8988T (cell line): ENCODE results near the gene SUPV3L1.

ENCODE experiments used
- DNase-seq: peaks from one replicate; pipeline ENCODE4 v3.0.0; 2011

The SUPV3L1 gene

DNA sequence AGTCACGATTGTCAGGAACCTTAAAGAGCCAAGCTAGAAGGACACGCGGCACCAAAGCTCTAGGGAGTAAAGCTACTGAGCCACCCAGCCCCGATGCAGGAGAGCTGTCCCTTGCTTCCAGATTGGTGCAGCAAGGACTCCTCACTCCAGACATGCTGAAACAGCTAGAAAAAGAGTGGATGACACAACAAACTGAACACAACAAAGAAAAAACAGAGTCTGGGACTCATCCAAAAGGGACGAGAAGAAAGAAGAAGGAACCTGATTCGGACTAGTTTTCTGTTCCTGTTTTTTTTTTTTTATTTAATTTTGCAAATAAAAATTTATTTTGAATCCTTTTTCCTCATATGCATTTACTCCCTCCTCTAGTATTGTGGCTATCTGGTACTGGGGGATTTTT lies 28.7 kb downstream of the SUPV3L1 start:
- DNase-seq, result no peak

GRCh38 chr10:69209787-69210484 lies 29.9 kb downstream of the SUPV3L1 start:
- DNase-seq, result no peak

DNA sequence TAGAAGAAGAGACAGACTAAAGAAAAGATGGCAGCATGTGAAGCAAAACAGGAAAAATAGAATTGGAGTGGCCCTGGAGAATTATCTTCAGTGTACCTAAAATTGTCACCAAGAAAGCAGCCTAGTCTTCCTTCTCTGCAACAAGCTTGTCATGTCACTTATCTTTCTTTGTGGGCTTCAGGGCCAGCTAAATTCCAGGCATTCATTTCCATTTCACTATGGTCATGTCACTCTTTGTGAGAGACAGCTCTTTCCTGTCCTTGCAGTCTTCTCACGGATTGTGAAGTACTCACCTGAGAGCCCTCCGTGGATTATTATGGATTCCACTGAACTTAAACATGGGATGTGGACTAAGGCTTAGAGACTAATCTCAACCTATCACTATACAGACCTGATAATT lies 31.1 kb downstream of the SUPV3L1 start:
- no peak for DNase-seq

DNA sequence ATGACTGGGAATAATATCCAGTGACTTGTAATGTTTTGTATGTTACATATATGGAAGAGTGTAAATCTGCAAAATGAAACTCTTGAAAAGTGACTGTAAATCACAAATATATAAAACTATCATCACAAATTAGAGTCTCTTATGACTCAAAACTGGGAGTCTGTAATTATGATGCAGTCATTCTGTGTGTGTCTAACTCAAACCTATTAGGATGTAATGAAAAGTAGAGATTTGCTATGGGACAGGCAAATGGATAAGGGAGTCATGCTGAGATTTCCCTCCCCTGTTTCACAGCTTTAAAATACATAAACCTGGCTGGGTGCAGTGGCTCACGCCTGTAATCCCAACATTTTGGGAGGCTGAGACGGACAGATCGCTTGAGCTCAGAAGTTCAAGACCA lies 31.5 kb downstream of the SUPV3L1 start:
- DNase-seq, result no peak

DNA sequence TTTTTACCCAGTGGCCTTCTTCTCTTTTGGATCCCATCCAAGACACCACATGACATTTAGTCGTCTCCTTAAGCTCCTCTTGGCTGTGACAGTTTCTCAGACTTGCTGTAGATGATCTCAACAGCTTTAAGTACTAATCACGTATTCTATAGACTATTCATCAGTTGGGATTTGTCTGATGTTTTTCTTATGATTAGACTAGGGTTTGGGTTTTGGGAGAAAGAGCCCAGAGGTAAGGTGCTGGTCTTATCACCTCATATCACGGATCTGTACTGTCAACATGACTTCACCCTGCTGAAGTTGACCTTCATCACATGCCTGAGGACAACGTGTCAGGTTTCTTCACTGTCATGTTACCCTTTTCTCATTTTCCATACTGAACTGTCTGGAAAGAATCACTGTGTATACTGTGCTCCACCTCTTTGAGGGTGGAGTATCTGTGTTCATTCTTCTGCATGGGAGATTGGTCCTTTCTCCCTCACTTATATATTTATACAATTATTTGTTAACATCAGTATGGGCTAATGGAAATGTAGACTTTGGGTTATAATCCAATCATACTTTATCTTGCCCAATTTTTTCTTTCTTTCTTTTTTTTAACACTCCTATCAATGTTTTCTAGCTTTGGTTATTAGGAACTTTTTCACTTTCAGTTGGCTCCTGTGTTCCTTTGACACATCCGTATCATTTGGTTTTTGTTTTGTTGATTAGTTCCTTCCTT lies 33.7 kb downstream of the SUPV3L1 start:
- no peak for DNase-seq

GRCh38 chr10:69214666-69215131 lies 34.7 kb downstream of the SUPV3L1 start:
- DNase-seq, result no peak

DNA sequence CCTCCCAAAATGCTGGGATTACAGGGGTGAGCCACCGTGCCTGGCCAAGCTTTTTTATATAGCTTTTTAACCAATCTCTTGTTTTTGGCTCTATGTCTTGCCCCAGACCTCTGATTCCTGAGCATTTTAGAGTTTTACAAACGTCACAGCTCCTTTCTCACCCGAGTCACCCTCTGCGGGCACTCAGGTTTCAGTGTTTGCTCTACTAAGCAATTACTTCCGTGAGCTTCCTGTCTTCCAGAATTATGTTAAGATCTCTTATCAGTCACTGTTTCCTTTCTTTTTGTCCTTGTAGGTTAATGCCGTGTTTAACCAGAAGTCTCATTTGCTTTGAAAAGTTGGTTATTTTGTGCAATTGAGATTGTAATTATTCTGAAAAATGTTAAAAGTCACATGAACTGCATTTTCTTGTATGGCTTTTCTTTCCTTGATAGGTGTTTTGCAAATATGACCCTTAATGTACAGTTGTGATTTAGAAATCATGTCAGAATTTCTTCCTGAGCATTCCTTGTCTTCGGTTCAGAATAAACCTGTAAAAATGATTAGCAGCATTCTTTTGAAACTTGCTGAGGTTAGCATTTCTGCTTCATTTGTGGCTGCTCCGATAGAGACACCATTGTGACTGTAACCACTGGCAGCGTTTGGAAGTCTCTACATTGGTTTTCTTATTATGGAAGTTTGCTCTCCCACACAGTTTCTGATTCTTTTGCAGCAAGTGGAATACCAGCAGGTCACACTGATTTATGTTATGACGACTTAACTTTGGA lies 35.6 kb downstream of the SUPV3L1 start:
- DNase-seq, result no peak

DNA sequence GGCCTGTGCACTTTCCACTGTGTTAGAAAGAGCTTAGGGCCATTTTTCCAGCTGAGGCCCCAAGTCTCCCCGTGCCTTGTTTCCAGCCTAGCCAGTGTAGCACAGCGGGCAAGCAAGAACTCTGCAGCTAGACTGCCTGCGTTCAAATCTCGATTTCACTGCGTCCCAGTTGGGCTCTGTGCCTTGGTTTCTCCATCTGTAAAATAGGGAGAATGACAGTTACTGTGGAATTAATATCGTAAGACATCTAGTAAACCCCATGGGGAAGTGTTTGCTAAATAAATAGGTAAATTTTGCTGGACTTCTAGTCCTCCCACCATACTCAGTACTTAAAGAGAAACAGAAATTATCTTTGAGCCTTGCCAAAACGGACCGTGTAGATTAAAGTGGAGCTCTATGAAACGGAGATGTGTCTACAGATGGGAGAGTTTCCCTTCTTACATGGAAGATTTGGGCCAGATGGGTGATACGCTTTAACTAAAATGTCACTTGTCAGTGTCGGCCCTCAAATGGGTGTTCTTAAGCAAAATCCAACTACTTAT lies 36.6 kb downstream of the SUPV3L1 start:
- no peak for DNase-seq

DNA sequence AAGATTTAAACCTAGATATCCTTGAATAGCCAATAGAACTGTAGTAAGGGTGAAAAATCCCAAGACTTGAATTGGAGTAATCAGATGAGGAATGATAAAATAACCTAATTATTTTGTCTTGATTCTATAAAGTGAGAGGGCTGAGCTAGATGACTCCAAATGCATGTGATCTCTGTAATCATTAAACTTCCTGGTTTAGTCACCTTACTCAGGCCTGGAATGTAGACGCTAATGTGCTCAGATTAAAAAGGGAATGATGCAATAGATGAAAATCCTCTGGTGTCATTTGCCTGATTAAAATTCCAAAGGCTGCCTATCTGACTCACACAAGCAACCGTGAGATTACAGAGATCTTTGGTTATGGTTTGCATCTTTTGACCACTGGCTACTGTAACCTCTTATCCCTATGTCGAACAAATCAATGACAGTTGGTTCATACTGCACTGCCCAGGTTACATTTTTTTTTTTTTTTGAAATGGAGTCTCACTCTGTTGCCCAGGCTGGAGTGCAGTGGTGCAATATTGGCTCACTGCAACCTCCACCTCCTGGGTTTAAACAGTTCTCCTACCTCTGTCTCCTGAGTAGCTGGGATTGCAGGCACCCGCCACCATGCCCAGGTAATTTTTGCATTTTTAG lies 37.2 kb downstream of the SUPV3L1 start:
- no peak for DNase-seq

DNA sequence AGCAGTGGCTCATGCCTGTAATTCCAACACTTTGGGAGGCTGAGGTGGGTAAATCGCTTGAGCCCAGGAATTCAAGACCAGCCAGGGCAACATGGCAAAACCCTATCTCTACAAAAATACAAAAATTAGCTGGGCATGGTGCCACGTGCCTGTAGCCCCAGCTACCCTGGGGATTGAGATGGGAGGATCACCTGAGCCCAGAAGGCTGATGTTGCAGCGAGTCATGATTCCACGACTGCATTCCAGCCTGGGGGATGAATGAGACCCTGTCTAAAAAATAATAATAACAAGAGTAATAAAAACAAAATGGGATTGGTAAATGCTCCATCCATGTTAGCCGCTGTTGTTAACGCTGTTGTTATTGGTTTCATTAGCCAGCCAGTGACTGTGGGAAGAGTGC lies 38.8 kb downstream of the SUPV3L1 start:
- no peak for DNase-seq

- DNase-seq, result no peak
Observed at GRCh38 chr10:69220041-69220451, 40.0 kb downstream of the SUPV3L1 start, which contains the start of gene HKDC1. Gene HKDC1 (plus strand): TSS chr10:69220332. CDS start chr10:69220436, 104 bp downstream.

DNA sequence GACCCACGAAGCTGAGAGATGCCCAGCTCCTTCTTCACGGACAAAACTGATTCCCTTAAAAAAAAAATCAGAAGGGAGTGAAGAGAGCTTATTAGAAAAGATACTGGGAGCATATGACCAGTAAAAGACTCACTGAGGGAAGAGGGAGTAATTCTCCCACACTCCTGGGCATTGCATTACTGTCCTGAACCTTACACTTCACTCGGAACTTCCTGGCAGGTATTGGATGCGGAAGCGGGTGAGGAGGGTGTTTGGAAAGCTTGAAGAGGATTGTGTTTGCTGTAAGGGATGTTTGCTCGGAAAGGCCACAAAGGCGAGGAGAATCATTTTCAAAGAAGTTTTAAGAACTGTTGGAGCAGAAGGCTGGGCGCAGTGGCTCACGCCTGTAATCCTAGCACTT lies 40.5 kb downstream of the SUPV3L1 start:
- DNase-seq, result no peak

DNA sequence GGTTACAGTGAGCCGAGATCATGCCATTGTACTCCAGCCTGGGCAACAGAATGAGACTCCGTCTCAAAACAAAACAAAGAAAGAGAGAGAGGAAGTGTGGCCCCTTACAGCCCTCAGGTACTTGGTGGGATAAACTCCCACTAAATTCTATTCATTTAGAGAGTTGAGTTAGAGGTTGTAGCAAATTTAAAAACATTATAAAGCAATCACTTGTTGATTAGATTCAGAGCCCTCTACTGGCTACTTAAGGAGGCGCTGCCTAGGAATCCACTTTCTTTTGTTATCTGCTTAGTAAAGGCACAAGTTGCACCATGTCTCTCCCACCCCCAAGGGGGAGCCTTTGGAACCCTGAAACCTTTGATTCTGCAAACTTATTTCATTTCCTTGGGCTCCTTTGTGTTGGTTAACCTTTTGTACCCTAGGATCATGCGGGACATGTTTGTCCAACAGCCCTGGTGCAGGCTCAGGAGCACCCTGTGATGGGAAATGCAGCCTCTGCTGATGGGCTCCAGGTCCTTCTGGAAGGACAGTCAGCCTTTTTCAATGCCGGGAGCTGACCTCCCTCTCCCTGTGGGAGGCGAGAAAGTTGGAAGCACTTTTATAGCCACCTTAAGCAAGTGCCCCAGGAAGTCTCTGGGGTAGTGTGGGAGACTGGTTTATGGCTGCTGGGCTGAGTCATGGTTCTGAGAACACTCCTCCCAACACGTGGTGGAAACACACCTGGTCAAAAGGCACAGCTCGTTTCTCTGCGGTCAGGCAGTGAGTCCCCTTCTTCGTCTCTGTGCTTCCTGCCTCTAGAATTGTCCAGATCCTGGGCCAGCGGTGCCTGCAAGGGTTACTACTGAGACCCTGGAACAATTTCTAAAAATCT lies 42.4 kb downstream of the SUPV3L1 start:
- peak; percentile 45 for DNase-seq

- no peak for DNase-seq
Observed at GRCh38 chr10:69223028-69223342, 43.0 kb downstream of the SUPV3L1 start.

- no peak for DNase-seq
Observed at GRCh38 chr10:69224862-69225657, 45.0 kb downstream of the SUPV3L1 start.

GRCh38 chr10:69225681-69226080 lies 45.6 kb downstream of the SUPV3L1 start:
- DNase-seq, result no peak

DNA sequence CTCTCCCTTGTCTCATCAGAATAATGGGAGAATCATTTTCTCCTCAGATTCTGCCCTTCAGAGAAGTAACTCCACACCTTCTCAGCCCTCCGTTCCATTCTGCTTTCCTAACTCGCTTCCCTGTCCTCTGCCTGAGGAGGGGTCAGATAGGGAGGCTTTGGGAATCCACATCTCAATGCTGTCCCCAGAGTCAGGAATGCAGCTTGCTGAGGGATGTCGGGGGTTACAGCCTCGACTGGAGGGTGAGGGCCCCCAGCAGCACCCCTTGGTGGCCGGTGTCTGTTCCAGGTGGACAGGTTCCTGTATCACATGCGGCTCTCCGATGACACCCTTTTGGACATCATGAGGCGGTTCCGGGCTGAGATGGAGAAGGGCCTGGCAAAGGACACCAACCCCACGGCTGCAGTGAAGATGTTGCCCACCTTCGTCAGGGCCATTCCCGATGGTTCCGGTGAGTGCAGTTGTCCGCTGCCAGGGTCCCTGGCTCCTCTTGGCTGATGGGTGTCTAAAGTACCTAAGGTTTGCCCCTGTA lies 47.0 kb downstream of the SUPV3L1 start:
- DNase-seq, result no peak

- DNase-seq, result no peak
Observed at GRCh38 chr10:69228151-69228550, 48.1 kb downstream of the SUPV3L1 start.

- no peak for DNase-seq
Observed at GRCh38 chr10:69229616-69229916, 49.5 kb downstream of the SUPV3L1 start.

DNA sequence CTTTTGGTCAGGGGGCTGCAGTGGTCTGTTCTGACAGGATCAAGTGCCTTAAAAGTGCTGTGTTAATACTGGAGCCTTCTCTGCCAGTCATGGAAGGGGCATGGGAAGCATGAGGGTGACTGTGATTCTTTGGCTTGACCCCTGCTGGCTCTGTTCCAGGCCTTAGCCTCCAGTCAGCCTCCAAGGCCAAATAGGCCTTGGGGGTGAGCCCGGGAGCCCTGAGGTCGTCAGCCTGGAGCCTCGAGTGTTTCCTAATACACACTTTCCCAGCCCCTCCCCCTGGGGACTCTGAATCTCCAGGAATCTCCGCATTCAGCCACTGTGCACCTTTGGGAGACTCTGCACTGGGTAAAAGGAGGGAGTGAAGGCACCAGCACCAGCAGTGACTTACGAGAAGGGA lies 50.1 kb downstream of the SUPV3L1 start:
- no peak for DNase-seq

GRCh38 chr10:69232252-69232651 lies 52.2 kb downstream of the SUPV3L1 start:
- peak; percentile 82 for DNase-seq
